HUDEP-2 (cell line): Measurements from ENCODE around the gene SNRPD1.
A peak's percentile ranks its signal among the peaks of the same experiment; 100 is the strongest.
"Not testable (repeated sequence)": the region's sequence is repeated elsewhere in the genome, so short reads cannot be mapped to it uniquely, and the experiment has no call there.

ENCODE experiments used
- DNase-seq, 76 experiments: peaks; one replicate each; lab custom pipeline; 2025; ENCODE audit not compliant: unreplicated experiment in 76 of 76; lab: John Stamatoyannopoulos, UW

The SNRPD1 gene

GRCh38 chr18:21612125-21613039 lies at the start of gene SNRPD1:
SNRPD1 (plus strand) TSS chr18:21612314; CDS start chr18:21612430, 116 bp downstream.
- DNase-seq, result peak in 74 of 76 experiments; percentile 23 to 96 (median 85)

- DNase-seq, result no peak
These were observed 40.3 kb upstream of the SNRPD1 start for GRCh38 chr18:21571772-21572171.

GRCh38 chr18:21575656-21576055 lies 36.5 kb upstream of the SNRPD1 start:
- DNase-seq, result no peak

- DNase-seq, result no peak
These were observed 27.7 kb upstream of the SNRPD1 start for GRCh38 chr18:21584391-21584790.

- DNase-seq, result not testable (repeated sequence)
These were observed 19.8 kb upstream of the SNRPD1 start for GRCh38 chr18:21592361-21592760.

GRCh38 chr18:21593540-21594257 lies 18.4 kb upstream of the SNRPD1 start:
- DNase-seq, result peak in 5 of 76 experiments; percentile 1 to 35 (median 6)

GRCh38 chr18:21597620-21598019 lies 14.5 kb upstream of the SNRPD1 start:
- no peak for DNase-seq

- peak in 9 of 76 experiments; percentile 8 to 52 (median 25) for DNase-seq
These were observed 13.2 kb upstream of the SNRPD1 start for GRCh38 chr18:21598726-21599584.

GRCh38 chr18:21599585-21600525 lies 12.3 kb upstream of the SNRPD1 start:
- DNase-seq, result peak in 27 of 76 experiments; percentile 4 to 88 (median 56)

GRCh38 chr18:21600526-21601410 lies 11.3 kb upstream of the SNRPD1 start, which contains the start of gene ESCO1:
ESCO1 (minus strand) TSS chr18:21600704; CDS start chr18:21574843, 25,861 bp downstream.
- peak; percentile 52 to 99 (median 94) for DNase-seq

GRCh38 chr18:21602299-21602587 lies 9.9 kb upstream of the SNRPD1 start:
- no peak for DNase-seq

- DNase-seq, result no peak
These were observed 7.4 kb upstream of the SNRPD1 start for GRCh38 chr18:21604671-21605070.

GRCh38 chr18:21605213-21605612 lies 6.9 kb upstream of the SNRPD1 start:
- no peak for DNase-seq

GRCh38 chr18:21611401-21612124 lies 551 bp upstream of the SNRPD1 start:
- not testable (repeated sequence) for DNase-seq

GRCh38 chr18:21621640-21622039 lies 9.5 kb downstream of the SNRPD1 start:
- not testable (repeated sequence) for DNase-seq

- no peak for DNase-seq
These were observed 17.1 kb downstream of the SNRPD1 start for GRCh38 chr18:21629089-21629832.

GRCh38 chr18:21632393-21632792 lies 20.3 kb downstream of the SNRPD1 start:
- no peak for DNase-seq
